Gastrocnemius medialis (tissue), 4 donors: ENCODE measurements around the gene GABBR2. TPM values are rescaled to one million over a fixed set of nuclear protein-coding genes. Genes with fewer than 3 reads are reported as not detected.
A peak's percentile ranks its signal among the peaks of the same experiment; 100 is the strongest.

Experiments used
- ATAC-seq, 2 donors: fragments of 150-250 bp; one replicate each; pipeline ENCODE4 v1.9.1; 2016
- DNase-seq, 2 donors: peaks; one replicate each; pipeline ENCODE4 v3.0.0-alpha.2; 2019
- H3K27ac ChIP-seq, 4 donors: fragments of 200-600 bp; sonication (generic); 1 replicate in 1 of 4; 2 replicates in 3 of 4; pipeline ENCODE4 v1.5.1; 2016 to 2018; ENCODE audit warnings: mild to moderate bottlenecking in 2 of 4, moderate library complexity in 1 of 4
- H3K27me3 ChIP-seq, 3 donors: fragments of 200-600 bp; sonication (generic) in 2 of 3; 1 replicate in 1 of 3; 2 replicates in 2 of 3; pipeline versions ENCODE4 v1.5.1 to v1.6.0; 2016 to 2019; ENCODE audit warnings: mild to moderate bottlenecking in 1 of 3, moderate library complexity in 1 of 3
- H3K36me3 ChIP-seq, 2 donors: fragments of 200-600 bp; sonication (generic) in 1 of 2; one replicate each; pipeline ENCODE4 v1.5.1; 2017 to 2018
- H3K4me1 ChIP-seq, 2 donors: fragments of 200-600 bp; sonication (generic) in 1 of 2; one replicate each; pipeline ENCODE4 v1.5.1; 2016 to 2017; ENCODE audit warnings: mild to moderate bottlenecking in 2 of 2
- H3K4me3 ChIP-seq, 4 donors: fragments of 200-600 bp; sonication (generic) in 3 of 4; 1 replicate in 1 of 4; 2 replicates in 3 of 4; pipeline ENCODE4 v1.5.1; 2016 to 2019; ENCODE audit warnings: mild to moderate bottlenecking in 2 of 4
- H3K9me3 ChIP-seq, 3 donors: fragments of 200-600 bp; sonication (generic) in 2 of 3; 1 replicate in 1 of 3; 2 replicates in 2 of 3; pipeline ENCODE4 v1.5.1; 2016 to 2019
- POLR2A ChIP-seq, 2 donors: fragments of 450-650 bp; IDR thresholded peaks; one replicate each; pipeline ENCODE4 v1.6.1; 2017; ENCODE audit warnings: antibody characterized with exemption in 2 of 2, mild to moderate bottlenecking in 2 of 2, moderate library complexity in 2 of 2
- in situ Hi-C, 4 donors: fragments of 200-750 bp; cut with MboI; loops; one replicate each; pipeline versions ENCODE4 v1.15.0 to v1.8.0; 2017; ENCODE audit warnings: low sequenced_read_pairs in 4 of 4
- intact Hi-C: fragments of 100-400 bp; cut with DNase I; formaldehyde crosslinking; loops from one replicate; pipeline ENCODE4 v1.15.1; 2023; ENCODE audit warnings: low total_unique reads
- total RNA-seq, 4 donors: library from RNA; depleted of rRNA; stranded (reverse); fragments of >200 nt; gene quantifications; one replicate each; pipeline versions ENCODE4 v1.1.0 to v1.2.3, GENCODE V29; 2016
- TF ChIP-seq, protein P1 (sequence below), 5 experiments: fragments of 450-650 bp in 3 of 5; fragments of 200-600 bp in 2 of 5; sonication (generic) in 2 of 5; IDR thresholded peaks in 4 of 5; conservative IDR thresholded peaks in 1 of 5; 1 replicate in 4 of 5; 2 replicates in 1 of 5; pipeline ENCODE4 v1.5.1; 2016 to 2019; ENCODE audit warnings: antibody characterized with exemption in 5 of 5, mild to moderate bottlenecking in 3 of 5, moderate library complexity in 3 of 5

GABBR2 gene
- total RNA-seq, 4 donors from 2014 or later, result 0.46 to 0.80 TPM; not detected in 2

- intact Hi-C loops, result no loop called here
- no peaks in the 10 kb centered on the region for H3K36me3 ChIP-seq
- no peaks in the 10 kb centered on the region for H3K27me3 ChIP-seq
- H3K4me1 ChIP-seq, result no peaks in the 10 kb centered on the region
- no peak overlapping the region for H3K4me3 ChIP-seq
- no peak overlapping the region for H3K27ac ChIP-seq
- no peak for ATAC-seq
- no peak for DNase-seq
- H3K9me3 ChIP-seq, result no peaks in the 10 kb centered on the region
- in situ Hi-C loops, result no loop called here
- TF ChIP-seq, protein P1, sequence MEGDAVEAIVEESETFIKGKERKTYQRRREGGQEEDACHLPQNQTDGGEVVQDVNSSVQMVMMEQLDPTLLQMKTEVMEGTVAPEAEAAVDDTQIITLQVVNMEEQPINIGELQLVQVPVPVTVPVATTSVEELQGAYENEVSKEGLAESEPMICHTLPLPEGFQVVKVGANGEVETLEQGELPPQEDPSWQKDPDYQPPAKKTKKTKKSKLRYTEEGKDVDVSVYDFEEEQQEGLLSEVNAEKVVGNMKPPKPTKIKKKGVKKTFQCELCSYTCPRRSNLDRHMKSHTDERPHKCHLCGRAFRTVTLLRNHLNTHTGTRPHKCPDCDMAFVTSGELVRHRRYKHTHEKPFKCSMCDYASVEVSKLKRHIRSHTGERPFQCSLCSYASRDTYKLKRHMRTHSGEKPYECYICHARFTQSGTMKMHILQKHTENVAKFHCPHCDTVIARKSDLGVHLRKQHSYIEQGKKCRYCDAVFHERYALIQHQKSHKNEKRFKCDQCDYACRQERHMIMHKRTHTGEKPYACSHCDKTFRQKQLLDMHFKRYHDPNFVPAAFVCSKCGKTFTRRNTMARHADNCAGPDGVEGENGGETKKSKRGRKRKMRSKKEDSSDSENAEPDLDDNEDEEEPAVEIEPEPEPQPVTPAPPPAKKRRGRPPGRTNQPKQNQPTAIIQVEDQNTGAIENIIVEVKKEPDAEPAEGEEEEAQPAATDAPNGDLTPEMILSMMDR (IDR thresholded peaks at IDR 0.05 in 4 of 5, conservative IDR thresholded peaks at IDR 0.05 in 1 of 5), result no peak
- no peak for TF ChIP-seq POLR2A (IDR thresholded peaks at IDR 0.05)
Measured at GRCh38 chr9:98506422-98507054, 202.2 kb downstream of the GABBR2 start.

DNA sequence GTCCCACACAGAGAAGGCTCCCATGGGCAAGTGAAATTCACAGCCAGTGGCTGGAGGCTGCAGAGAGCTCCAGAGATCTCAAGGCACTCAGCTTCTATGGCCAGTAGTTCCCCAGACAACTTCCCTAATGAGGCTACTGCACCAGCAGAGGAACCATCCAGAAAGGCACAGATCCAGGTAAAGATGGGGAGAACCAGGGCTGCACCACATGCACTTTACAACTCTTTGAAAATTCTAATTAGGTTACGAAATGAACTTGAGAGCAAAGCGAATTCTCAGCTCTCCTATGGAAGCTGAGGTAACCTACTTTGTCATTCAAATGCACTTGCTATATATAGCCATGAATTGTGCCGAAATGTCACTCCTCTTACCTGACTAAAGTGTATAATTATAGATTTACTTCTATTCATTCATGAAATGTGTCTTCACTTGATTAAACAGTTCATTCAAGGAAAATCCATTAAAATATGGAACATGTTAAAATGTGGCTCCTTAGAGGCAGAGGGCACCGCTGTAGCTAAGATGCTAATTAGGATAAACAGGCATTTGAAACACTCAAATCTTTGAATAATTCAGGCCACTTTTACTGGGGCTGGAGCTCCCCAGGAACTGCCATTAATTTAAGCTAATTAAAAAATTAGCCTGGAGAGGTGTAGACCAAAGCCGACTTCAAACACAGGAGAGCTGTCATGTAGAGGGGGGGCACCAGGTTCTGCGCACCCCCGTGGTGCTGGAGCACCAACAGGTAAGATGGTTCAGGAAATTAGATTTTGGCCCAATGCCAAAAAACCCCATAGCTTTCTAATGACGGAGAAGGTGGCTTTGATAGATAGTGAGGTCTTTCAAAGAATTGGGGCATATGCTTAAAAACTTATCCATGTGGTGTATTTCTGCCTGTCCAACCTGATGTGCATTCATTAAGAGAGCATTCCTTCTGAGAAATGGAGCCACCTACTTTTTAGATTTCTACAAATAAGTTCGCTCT is 204.1 kb downstream of the GABBR2 start:
- ATAC-seq, result no peak
- DNase-seq, result no peak
- Histone ChIP-seq H3K4me1 (no peaks in the 10 kb centered on the region), H3K27ac (no peak overlapping the region), H3K36me3 (no peaks in the 10 kb centered on the region), H3K4me3 (no peak overlapping the region), H3K27me3 (no peaks in the 10 kb centered on the region), H3K9me3 (no peaks in the 10 kb centered on the region)
- TF ChIP-seq, protein P1 (IDR thresholded peaks at IDR 0.05 in 4 of 5, conservative IDR thresholded peaks at IDR 0.05 in 1 of 5), result no peak
- TF ChIP-seq POLR2A (IDR thresholded peaks at IDR 0.05), result no peak
- intact Hi-C loops, result no loop called here
- in situ Hi-C loops, result no loop called here

GRCh38 chr9:98503867-98504266 is 204.9 kb downstream of the GABBR2 start:
- no peaks in the 10 kb centered on the region for H3K36me3 ChIP-seq
- TF ChIP-seq, protein P1 (IDR thresholded peaks at IDR 0.05 in 4 of 5, conservative IDR thresholded peaks at IDR 0.05 in 1 of 5), result no peak
- TF ChIP-seq POLR2A (IDR thresholded peaks at IDR 0.05), result no peak
- ATAC-seq (no peak), DNase-seq (no peak)
- H3K4me1 ChIP-seq, result no peaks in the 10 kb centered on the region
- no peaks in the 10 kb centered on the region for H3K27me3 ChIP-seq
- intact Hi-C loops (no loop called here), in situ Hi-C loops (no loop called here)
- H3K4me3 ChIP-seq, result no peak overlapping the region
- H3K9me3 ChIP-seq, result no peaks in the 10 kb centered on the region
- no peak overlapping the region for H3K27ac ChIP-seq

DNA sequence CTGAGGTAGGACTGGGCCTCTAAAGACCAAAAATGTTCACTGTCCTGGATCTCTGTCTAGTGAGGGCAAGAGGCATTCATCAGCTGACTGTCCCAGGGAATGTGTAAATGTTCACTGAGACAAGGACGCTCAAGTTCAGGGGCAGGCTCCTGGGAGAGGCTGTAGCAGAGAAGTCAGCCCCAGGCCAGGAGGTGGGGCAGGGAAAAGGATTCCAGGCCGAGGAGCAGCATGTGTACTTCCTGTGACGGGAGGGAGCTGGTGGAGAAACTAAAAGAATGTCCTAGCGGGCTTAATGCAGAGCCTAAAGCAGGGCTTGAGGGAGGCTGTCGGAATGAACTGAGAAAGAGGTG is 205.8 kb downstream of the GABBR2 start:
- Histone ChIP-seq H3K27ac (no peak overlapping the region), H3K4me3 (no peak overlapping the region), H3K9me3 (no peaks in the 10 kb centered on the region), H3K36me3 (no peaks in the 10 kb centered on the region), H3K4me1 (no peaks in the 10 kb centered on the region), H3K27me3 (no peaks in the 10 kb centered on the region)
- DNase-seq (no peak), ATAC-seq (peak in 1 of 2 donors; percentile 46)
- intact Hi-C loops (no loop called here), in situ Hi-C loops (no loop called here)
- TF ChIP-seq POLR2A (IDR thresholded peaks at IDR 0.05), result no peak
- TF ChIP-seq, protein P1 (IDR thresholded peaks at IDR 0.05 in 4 of 5, conservative IDR thresholded peaks at IDR 0.05 in 1 of 5), result no peak
